IPS DF 6.9 (cell line): ENCODE measurements around the gene SAMD11.

Experiments used
- DNase-seq: peaks from one replicate; pipeline ENCODE4 v3.0.0-alpha.2; 2013; ENCODE audit warnings: low read depth, low spot score
- H3K27ac ChIP-seq: one replicate; pipeline ENCODE4 v1.5.1; 2013; ENCODE audit warnings: low read length, control low read depth
- H3K27me3 ChIP-seq: 2 replicates; pipeline ENCODE4 v1.6.1; 2013; ENCODE audit warnings: mild to moderate bottlenecking, low read length; ENCODE audit not compliant: control insufficient read depth, insufficient read depth
- H3K36me3 ChIP-seq: 2 replicates; pipeline ENCODE4 v1.6.1; 2013; ENCODE audit warnings: low read length; ENCODE audit not compliant: control insufficient read depth, insufficient read depth
- H3K4me1 ChIP-seq: 2 replicates; pipeline ENCODE4 v1.6.1; 2013; ENCODE audit warnings: low read length; ENCODE audit not compliant: control insufficient read depth, insufficient read depth
- H3K4me3 ChIP-seq: 2 replicates; pipeline ENCODE4 v1.5.1; 2013; ENCODE audit warnings: mild to moderate bottlenecking, low read length
- H3K9me3 ChIP-seq: 2 replicates; pipeline ENCODE4 v1.6.1; 2013; ENCODE audit warnings: low read length, inconsistent platforms; ENCODE audit not compliant: control insufficient read depth, insufficient read depth
- WGBS: extraction: QIAGEN DNeasy Blood & Tissue Kit; methylation state at CpG from one replicate; pipeline ENCODE4 v1.1.7; 2013; ENCODE audit warnings: mixed read lengths, missing lambda C conversion rate; ENCODE audit not compliant: insufficient read length, insufficient coverage; 5-methylcytosine and 5-hydroxymethylcytosine counted together

The SAMD11 gene

GRCh38 chr1:935751-936231 is 12.1 kb downstream of the SAMD11 start:
- Histone ChIP-seq H3K4me3 (no peak overlapping the region), H3K4me1 (peaks cover 8% of the 10 kb centered on the region), H3K27ac (no peak overlapping the region), H3K36me3 (peaks cover 3% of the 10 kb centered on the region; the same call in 1 of the 2 replicates), H3K27me3 (peaks cover 56% of the 10 kb centered on the region), H3K9me3 (no peaks in the 10 kb centered on the region)
- WGBS, result no CpG with 5 or more reads among the region's 30 CpGs
- DNase-seq, result no peak

GRCh38 chr1:936348-937264 is 12.9 kb downstream of the SAMD11 start:
- Histone ChIP-seq H3K4me3 (no peak overlapping the region), H3K4me1 (peaks cover 13% of the 10 kb centered on the region), H3K36me3 (peaks cover 3% of the 10 kb centered on the region; the same call in 1 of the 2 replicates), H3K27ac (no peak overlapping the region), H3K27me3 (peaks cover 56% of the 10 kb centered on the region), H3K9me3 (no peaks in the 10 kb centered on the region)
- no peak for DNase-seq
- no CpG with 5 or more reads among the region's 45 CpGs for WGBS

- Histone ChIP-seq H3K9me3 (no peaks in the 10 kb centered on the region), H3K4me3 (no peak overlapping the region), H3K36me3 (peaks cover 3% of the 10 kb centered on the region; the same call in 1 of the 2 replicates), H3K4me1 (peaks cover 13% of the 10 kb centered on the region), H3K27me3 (peaks cover 57% of the 10 kb centered on the region), H3K27ac (no peak overlapping the region)
- DNase-seq, result no peak
- whole genome bisulfite sequencing, result no CpG with 5 or more reads among the region's 16 CpGs
Measured at GRCh38 chr1:937521-937920, 13.8 kb downstream of the SAMD11 start.

- Histone ChIP-seq H3K4me1 (peaks cover 16% of the 10 kb centered on the region), H3K9me3 (no peaks in the 10 kb centered on the region), H3K36me3 (peaks cover 3% of the 10 kb centered on the region; the same call in 1 of the 2 replicates), H3K27ac (no peak overlapping the region), H3K27me3 (peaks cover 56% of the 10 kb centered on the region), H3K4me3 (no peak overlapping the region)
- WGBS, result no CpG with 5 or more reads among the region's 15 CpGs
- DNase-seq, result no peak
Measured at GRCh38 chr1:938088-938683, 14.5 kb downstream of the SAMD11 start.

- peaks cover 50% of the 10 kb centered on the region for H3K27me3 ChIP-seq
- H3K9me3 ChIP-seq, result no peaks in the 10 kb centered on the region
- peaks cover 3% of the 10 kb centered on the region; the same call in 1 of the 2 replicates for H3K36me3 ChIP-seq
- no peak overlapping the region for H3K4me3 ChIP-seq
- peaks cover 17% of the 10 kb centered on the region for H3K4me1 ChIP-seq
- DNase-seq, result no peak
- WGBS, result no CpG with 5 or more reads among the region's 30 CpGs
- no peak overlapping the region for H3K27ac ChIP-seq
Measured at GRCh38 chr1:938711-939489, 15.2 kb downstream of the SAMD11 start.

GRCh38 chr1:939511-940106 is 15.9 kb downstream of the SAMD11 start:
- no peaks in the 10 kb centered on the region for H3K9me3 ChIP-seq
- no peak overlapping the region for H3K4me3 ChIP-seq
- no CpG with 5 or more reads among the region's 21 CpGs for WGBS
- no peak for DNase-seq
- H3K27ac ChIP-seq, result no peak overlapping the region
- peaks cover 50% of the 10 kb centered on the region for H3K27me3 ChIP-seq
- peaks cover 17% of the 10 kb centered on the region for H3K4me1 ChIP-seq
- peaks cover 3% of the 10 kb centered on the region; the same call in 1 of the 2 replicates for H3K36me3 ChIP-seq

- Histone ChIP-seq H3K9me3 (no peaks in the 10 kb centered on the region), H3K27ac (no peak overlapping the region), H3K4me1 (peaks cover 13% of the 10 kb centered on the region), H3K36me3 (peaks cover 3% of the 10 kb centered on the region; the same call in 1 of the 2 replicates), H3K27me3 (peaks cover 44% of the 10 kb centered on the region), H3K4me3 (no peak overlapping the region; the same call in 1 of the 2 replicates)
- no peak for DNase-seq
- no CpG with 5 or more reads among the region's 86 CpGs for WGBS
Measured at GRCh38 chr1:940107-941014, 16.6 kb downstream of the SAMD11 start.

GRCh38 chr1:941015-941587 is 17.4 kb downstream of the SAMD11 start:
- no CpG with 5 or more reads among the region's 36 CpGs for WGBS
- H3K27me3 ChIP-seq, result peaks cover 38% of the 10 kb centered on the region
- no peak for DNase-seq
- peaks cover 12% of the 10 kb centered on the region for H3K4me1 ChIP-seq
- no peak overlapping the region; the same call in 1 of the 2 replicates for H3K4me3 ChIP-seq
- no peaks in the 10 kb centered on the region for H3K9me3 ChIP-seq
- H3K27ac ChIP-seq, result no peak overlapping the region
- H3K36me3 ChIP-seq, result peaks cover 7% of the 10 kb centered on the region; the same call in 1 of the 2 replicates
